PC-3 (cell line): Measurements from ENCODE around the gene TGFBR3.

ENCODE experiments used
- CTCF ChIP-seq: fragments of 300-600 bp; sonication (generic); conservative IDR thresholded peaks from 2 replicates; pipeline ENCODE4 v1.5.1; 2017; ENCODE audit warnings: antibody characterized with exemption, low read depth, mild to moderate bottlenecking, low read length
- EZH2 ChIP-seq: fragments of 300-600 bp; sonication (generic); IDR thresholded peaks from one replicate; pipeline ENCODE4 v1.6.1; 2017; ENCODE audit warnings: antibody characterized with exemption, mild to moderate bottlenecking, low read length; ENCODE audit not compliant: unreplicated experiment

GRCh38 chr1:91760512-91760911, 125.4 kb downstream of the TGFBR3 start:
- no peak for TF ChIP-seq CTCF
- TF ChIP-seq EZH2, result no peak
